Uterus (tissue), 2 donors: ENCODE data around the gene CASKIN1.

Experiments used
- POLR2A ChIP-seq, 2 donors: fragments of 450-650 bp; IDR thresholded peaks; one replicate each; pipeline ENCODE4 v1.6.1; 2016; ENCODE audit warnings: antibody characterized with exemption in 2 of 2, mild to moderate bottlenecking in 1 of 2, moderate library complexity in 1 of 2
- TF ChIP-seq, protein P1 (sequence below), 4 experiments: fragments of 200-600 bp in 2 of 4; fragments of 450-650 bp in 2 of 4; sonication (generic) in 2 of 4; IDR thresholded peaks; one replicate each; pipeline ENCODE4 v1.5.1; 2016 to 2019; ENCODE audit warnings: antibody characterized with exemption in 4 of 4, mild to moderate bottlenecking in 2 of 4, moderate library complexity in 1 of 4

DNA sequence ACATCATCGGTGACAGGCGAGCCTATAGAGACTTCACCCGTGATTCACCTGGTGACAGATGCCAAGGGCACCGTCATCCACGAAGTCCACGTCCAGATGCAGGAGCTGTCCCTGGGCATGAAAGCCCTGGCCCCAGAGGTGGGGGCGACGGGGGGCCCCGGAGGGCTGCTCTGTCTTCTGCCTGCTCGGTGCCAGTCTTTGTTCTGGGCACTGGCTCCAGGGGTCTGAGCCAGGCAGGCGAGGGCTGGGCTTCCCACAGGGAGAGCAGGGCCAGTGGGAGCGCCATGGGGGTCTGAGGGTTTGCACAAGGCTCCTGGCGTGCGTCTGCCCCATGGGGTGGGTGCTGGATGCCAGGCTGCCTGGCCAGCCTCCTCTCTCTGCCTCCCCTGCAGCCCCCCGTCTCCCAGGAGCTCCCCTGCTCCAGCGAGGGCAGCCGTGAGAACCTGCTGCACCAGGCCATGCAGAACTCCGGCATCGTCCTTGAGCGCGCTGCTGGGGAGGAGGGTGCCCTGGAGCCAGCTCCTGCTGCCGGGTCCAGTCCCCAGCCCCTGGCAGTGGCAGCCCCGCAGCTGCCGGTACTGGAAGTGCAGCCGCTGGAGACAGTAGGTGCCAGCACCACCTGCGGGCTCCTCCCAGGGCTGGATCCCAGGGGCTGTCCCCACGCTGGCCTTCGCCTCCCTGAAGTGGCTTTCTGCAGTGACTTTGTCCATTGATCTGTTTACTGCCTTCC lies 36.8 kb upstream of the CASKIN1 start:
- TF ChIP-seq, protein P1, sequence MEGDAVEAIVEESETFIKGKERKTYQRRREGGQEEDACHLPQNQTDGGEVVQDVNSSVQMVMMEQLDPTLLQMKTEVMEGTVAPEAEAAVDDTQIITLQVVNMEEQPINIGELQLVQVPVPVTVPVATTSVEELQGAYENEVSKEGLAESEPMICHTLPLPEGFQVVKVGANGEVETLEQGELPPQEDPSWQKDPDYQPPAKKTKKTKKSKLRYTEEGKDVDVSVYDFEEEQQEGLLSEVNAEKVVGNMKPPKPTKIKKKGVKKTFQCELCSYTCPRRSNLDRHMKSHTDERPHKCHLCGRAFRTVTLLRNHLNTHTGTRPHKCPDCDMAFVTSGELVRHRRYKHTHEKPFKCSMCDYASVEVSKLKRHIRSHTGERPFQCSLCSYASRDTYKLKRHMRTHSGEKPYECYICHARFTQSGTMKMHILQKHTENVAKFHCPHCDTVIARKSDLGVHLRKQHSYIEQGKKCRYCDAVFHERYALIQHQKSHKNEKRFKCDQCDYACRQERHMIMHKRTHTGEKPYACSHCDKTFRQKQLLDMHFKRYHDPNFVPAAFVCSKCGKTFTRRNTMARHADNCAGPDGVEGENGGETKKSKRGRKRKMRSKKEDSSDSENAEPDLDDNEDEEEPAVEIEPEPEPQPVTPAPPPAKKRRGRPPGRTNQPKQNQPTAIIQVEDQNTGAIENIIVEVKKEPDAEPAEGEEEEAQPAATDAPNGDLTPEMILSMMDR (IDR thresholded peaks at IDR 0.05), result no peak
- TF ChIP-seq POLR2A (IDR thresholded peaks at IDR 0.05), result no peak
